ENCODE measurements around the gene MAP3K5.
"Not testable (repeated sequence)": the region's sequence is repeated elsewhere in the genome, so short reads cannot be mapped to it uniquely, and the experiment has no call there.

MAP3K5 gene

DNA sequence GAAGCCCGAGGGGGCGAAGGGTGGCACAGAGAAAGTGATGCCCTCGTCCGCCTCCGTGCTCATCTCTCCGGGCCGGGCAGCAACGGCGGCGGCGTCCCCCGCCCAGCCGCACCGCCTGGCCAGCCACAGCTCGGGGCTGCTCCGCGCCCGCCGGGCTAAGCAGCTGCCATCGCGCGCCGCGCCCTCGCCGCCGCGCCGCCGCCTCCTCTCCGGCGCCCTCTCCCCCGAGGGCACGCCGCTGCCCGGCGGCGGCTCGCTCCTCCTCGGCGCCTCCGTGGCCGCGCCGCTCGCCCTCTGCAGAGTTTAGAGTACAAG, 225 bp downstream of the MAP3K5 start:
- DNase-seq: no peak

DNA sequence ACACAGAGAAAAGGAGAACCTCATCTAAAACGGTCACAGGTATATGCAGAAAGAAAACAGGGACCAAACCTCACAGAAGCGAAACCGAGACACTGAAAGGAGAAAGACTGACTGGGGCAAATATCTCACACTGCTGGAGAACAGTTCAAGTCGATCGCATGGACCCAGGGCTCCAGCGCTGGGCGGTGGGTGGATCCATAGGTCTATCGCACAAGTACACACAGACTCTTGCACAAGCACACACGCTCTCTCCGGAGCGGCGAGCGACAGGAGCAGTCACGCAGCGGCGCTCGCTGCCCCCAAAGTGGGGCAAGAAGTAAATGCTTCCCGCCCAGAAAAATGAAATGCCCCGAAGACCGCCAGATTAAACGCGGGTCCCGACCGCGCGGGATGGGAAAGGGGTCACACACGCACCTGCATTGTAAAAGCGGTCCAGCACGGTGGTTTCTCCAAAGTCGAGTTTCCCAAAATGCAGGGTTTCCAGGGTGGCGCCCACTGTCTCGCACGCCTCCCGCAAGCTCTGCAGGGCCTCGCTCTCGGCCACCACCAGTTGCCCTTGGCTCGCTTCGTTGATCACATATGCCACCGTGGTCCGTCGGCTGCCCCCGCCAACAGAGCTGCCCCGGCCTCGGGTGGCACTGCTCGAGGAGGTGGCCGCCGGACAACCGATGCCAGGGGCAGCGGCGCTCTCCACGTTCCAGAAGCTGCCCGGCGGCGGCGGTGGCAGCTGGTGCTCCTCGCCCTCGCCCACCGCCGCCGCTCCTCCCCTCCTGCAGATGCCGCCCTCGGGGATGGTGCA, 782 bp downstream of the MAP3K5 start:
- peak; percentile 23 for DNase-seq

DNA sequence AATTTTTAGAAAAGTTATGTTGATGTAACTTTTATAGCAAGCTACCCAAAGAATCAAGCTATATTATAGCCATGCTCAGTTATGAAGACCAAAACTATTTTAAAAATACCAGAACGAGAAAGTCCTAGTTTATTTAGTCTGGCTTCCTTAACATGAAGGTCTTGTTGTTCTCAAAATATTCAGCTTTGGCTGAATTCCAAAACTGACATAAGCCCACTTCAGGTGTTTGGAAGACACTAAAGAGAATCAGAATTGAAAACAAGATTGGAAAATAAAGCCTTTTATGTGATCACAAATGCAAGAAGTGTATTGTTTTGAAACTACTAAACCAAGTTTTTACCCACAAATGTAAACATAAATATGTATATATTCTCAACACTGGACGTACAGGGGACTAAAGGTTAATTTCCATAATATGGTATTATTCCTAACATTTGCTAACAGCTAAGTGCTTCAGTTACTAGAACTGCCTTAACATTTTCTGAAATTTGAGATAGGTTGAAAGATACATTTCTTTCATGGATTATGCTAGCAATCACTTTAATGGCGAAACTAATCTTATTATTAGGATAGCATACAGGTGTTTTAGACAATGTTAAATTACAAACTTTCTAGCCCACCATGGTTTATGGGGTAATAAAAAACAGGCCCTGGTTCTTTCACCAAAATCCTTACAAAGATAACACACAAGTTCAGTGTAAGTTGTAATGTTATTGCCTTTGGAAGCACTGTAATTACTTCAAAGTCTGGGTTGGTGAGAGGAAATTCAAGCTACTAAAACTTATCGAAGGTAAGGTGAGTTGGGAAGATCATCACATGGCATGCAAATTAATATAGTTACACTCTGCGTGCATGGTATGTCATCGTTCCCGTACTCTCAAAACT, 1.6 kb downstream of the MAP3K5 start:
- no peak for DNase-seq

DNA sequence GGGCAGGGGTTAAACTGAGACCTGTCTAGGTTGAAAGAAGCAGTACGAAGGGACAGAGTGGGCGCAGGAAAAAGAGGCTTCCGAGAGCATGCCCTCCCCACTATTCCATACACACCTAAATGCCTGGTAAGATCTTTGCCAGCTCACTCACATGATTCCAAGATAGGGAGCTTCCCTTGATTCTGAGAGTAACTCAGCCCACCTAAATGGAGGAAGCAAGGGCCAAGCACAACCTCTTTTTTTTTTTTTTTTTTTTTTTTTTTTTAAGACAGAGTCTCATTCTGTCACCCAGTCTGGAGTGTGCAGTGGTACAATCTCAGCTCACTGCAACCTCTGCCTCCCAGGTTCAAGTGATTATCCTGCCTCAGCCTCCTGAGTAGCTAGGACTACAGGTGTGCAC, 2.8 kb downstream of the MAP3K5 start:
- not testable (repeated sequence) for DNase-seq

DNA sequence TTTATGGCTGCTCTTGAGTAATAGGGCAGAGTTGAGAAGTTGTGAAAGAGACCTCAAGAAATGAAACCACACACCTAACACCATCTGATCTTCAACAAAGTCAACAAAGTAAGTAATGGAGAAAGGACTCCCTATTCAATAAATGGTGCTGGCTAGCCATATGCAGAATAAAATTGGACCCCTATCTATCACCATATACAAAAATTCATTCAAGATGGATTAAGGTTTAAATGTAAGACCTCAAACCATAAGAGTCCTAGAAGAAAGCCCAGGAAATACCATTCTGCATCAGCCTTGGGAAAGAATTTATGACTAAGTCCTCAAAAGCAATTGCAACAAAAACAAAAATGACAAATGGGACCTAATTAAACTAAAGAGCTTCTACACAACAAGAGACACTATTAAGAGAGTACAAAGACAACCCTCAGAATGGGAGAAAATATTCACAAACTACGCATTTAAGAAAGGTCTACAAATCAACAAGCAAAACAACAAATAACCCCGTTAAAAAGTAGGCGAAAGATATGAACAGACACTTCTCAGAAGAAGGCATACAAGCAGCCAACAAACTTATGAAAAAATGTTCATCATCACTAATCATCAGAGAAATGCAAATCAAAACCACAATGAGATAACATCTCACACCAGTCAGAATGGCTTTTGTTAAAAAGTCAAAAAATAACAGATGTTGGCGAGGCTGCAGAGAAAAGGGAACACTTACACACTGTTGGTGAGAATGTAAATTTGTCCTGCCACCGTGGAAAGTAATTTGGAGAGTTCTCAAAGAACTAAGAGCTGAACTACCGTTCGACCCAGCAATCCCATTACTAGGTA, 4.0 kb downstream of the MAP3K5 start:
- DNase-seq: no peak

DNA sequence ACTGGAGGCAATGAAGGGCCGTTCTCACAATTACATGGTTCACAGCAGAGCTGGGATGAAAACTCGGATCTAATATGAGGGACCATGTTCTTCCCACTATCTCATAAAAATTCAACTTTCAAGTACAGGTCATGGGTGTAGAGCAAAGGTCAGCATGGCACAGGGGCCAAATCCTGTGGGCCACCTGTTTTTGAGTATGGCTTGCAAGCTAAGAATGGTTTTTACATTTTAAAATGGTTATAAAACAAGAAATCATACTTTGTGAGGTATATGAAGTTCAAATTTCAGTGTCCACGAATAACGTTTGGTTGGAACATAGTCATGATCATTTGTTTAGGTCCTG, 4.6 kb downstream of the MAP3K5 start:
- DNase-seq: no peak

DNA sequence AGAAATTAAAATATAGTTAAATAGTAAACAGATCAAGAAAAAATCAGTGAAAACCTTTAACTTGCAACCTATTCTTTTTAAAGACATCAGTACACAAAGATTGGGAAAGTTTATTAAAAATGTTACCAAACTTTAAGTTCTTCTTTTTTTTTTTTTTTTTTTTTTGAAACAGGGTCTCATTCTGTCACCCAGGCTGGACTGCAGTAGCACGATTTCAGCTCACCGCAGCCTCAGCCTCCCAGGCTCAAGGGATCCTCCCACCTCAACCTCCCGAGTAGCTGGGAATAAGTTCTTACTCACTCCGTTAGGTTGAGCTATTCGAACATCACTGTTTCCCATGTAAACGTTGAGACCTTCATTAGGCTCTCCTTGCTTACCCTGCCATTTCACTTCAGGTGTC, 5.6 kb downstream of the MAP3K5 start:
- no peak for DNase-seq

DNA sequence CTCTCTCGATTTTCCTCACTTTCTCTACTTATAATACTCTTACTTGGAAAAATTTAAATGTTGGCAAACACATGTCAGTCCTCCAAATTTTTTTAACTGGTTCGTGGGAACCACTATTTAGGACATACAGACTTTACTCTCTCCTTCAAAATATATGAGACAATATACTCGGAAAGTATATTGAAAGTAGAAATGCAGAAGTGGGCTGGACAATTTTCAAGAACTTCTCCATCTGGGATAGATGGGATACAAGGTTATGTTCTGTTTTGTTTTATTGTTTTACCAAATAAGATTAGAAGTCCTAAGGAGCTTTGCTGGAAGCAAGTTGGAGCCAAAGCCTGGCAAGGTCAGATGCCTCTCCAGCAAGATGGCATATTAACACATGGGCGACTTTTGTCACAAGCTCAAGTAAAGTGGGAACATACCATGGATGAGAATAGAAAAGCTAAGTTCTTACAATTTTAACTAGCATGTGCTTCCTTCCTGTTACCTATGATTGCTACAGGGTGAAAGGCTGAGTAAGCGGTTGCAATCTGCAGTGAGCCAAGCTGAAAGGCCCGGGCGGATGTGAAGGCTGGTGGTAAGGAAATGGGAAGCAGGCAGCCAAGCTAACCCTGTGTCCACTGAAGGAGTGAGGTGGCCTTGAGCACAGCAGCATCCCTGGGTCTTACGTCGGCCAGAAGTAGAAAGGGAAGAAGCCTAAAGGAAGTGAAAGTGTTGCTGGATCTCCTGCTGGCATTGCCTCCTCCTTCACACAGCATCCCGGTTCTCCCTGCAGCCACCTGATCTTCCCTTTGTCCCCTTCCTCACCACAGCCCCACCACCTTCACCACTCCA, 7.1 kb downstream of the MAP3K5 start:
- no peak for DNase-seq

DNA sequence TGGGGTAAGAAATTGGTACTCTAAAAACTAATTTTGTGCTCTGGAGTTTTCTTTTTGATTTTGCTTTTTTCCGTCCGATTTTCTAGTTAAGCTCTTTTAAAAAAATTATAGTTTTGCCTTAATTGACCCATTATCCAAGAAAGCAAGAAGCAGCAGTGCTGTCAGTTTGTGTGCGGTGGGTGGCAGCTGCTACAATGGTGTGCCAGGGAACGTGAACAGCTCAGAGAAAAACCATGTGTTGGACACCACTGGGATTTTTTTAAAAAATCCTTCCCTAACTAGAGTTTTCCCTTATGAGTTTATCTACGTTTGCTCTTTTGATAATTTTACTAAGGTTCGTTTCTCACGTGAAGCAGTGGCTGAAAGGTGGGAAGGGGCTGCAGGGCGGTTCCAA, 8.0 kb downstream of the MAP3K5 start:
- DNase-seq: no peak

DNA sequence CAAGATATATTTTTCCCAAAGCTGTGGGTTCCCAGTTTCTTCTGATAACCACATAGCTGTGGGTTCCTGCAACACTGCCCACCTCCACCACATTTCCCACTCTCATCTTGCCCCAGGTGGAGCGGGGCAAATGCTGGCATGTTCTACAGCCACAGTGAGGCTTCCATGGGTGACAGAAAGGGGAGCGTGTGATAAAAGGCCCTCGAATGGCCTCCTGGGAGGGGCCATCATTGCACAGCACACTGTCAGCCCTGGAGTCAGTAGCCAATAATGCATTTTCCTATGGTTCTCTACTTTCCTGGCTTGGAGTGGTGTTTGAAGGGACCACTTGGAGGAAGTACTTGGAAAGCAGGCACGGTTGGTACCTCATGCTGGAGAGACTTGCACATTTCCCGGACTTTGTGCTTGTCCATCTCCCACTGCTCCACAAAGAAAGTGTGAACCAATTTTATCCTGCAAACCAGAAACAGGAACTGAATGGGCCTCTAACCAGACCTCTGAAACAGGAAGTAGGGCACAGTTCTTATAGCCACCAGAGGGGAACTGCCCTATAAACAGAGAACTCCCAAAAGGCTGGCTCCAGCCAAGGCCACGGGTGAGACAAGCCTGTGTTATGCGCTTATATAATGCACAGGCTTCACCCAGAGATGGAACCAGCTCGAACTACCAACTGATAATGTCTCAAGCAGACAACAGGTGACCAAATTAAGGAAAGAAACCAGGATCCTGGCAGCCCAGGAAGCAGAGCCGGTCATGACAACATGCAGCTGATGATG, 8.6 kb downstream of the MAP3K5 start:
- DNase-seq: no peak

DNA sequence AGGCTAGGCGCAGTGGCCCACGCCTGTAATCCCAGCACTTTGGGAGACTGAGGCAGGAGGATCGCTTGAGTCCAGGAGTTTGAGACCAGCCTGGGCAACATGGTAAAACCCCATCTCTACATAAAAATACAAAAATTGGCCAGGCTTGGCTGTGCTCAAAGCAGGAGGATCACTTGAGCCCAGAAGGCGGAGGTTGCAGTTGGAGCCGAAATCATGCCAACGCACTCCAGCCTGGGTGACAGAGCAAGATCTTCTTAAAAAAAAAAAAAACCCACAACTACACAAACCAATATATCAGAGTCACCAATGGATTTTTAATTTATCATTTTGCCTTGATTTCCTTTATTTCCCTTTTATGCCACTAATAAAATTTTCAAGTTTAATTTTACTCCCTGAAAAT, 9.3 kb downstream of the MAP3K5 start:
- DNase-seq: no peak

DNA sequence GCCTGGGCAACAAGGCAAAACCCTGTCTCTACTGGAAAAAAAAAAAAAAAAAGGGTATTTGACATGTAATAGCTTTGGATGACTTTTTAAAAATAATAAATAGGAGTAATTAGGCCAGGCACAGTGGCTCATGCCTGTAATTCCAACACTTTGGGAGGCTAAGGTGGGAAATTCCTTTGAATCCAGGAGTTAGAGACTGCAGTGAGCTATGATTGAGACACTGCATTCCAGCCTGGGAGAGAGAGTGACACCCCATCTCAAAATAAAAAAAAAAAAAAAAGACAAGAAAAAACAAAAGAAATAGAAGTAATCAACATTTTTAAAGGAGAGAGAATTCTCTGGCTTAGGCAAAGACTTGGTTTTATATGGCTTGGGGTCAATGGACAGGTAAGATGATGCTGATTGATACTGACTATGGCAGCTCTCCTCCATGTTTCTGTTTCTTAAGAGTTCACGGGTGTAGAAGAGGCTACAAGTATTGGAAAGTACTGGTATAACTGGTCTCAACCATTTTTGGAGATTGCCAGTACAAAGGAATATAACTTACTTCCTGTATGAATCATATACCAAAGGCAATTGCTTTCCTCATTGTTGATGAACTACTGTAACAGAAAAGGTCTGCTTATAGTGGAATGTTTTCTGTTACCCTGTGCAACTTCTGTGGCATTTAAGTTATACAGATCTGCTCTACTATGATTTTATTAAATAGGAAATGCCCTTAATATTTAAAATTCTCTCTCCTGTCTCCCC, 10.1 kb downstream of the MAP3K5 start:
- no peak for DNase-seq

DNA sequence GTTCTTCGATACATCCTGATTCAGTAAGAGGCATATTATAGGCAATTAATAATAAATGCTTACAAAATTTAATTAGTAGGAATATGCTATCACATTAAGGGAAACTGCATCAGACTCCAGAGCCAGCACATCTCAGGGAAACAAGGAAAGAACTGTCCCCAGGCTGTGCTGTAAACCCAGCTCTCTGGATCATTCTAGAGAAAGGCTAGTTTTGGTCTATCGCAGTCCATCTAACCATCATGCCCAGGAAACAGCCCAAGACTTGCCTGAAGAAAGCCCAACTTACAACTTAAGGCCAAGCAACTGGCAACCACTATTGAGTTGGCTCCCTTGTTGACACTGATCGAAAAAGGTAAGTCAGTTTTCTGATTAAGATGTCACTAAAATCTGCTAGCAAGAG, 11.3 kb downstream of the MAP3K5 start:
- no peak for DNase-seq

DNA sequence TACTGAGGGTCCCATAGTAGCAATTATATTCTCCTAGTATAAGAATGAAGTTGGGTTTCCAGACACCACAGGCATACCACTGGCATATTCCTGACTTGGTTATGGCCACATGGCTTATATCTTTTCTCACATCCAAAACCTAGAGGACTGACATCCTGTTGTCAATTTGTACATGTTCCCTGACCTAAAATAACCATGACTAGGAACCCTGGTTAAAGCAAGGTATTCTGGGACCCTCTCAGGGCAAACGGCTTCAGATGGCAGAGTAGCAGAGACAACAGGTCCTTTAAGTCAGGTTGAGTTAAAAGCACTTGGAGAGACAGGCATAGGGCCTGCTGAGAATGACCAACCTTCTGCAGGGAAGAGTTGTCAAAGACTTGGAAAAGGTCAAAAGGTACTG, 12.6 kb downstream of the MAP3K5 start:
- no peak for DNase-seq

DNA sequence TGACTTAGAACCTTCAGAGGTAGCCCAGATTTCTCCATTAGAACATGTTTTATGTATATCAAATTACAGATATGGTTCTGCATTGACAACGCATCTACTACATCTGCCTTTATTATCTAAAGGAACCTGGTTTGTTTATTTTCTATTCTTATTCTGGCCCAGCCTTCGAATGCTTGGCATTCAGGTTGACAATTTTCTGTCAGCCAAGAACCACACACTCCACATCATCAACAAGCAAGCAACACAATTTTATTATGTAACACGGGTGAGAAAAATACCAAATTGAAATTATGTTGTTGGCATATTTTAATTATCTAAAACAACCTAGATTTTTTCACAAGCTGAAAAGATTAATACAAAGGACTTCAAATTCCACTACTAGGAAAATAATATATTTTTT, 14.6 kb downstream of the MAP3K5 start:
- no peak for DNase-seq

DNA sequence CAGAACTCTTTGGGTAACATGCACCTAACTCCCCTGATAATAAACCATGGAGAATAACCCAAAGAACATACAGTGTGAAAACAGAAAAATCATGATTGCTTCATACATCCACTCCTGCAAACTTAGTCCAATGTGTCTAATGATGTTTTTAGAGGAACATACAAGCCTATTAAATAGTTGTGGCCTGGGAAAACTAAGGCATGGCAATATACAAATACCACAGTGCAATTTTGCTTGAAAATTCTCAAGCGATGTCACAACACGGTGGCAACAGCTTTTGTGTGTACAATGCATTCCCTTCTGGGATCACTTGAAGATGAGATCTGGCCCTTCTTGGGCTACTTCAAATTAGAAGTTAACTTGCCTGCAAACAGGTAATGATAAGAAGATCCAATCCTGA, 16.7 kb downstream of the MAP3K5 start:
- no peak for DNase-seq

DNA sequence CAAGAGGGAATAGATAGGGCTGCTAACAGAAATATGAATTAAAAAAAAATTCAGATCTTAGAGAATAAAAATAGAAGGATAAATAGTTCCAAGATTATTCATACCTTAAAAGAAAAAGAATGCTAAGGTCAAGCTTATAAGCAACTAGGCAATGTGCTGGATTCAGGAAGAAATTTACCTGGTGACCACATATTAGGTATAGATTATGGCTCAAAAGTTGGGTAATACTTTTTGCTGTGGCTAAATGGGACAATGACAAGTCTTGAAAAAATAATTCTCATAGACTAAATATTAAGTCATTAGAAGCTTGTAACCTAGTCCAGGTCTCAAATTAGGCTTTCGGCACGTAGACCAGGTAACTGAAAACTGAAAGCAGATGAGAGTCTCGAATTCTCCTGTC, 17.2 kb downstream of the MAP3K5 start:
- no peak for DNase-seq

DNA sequence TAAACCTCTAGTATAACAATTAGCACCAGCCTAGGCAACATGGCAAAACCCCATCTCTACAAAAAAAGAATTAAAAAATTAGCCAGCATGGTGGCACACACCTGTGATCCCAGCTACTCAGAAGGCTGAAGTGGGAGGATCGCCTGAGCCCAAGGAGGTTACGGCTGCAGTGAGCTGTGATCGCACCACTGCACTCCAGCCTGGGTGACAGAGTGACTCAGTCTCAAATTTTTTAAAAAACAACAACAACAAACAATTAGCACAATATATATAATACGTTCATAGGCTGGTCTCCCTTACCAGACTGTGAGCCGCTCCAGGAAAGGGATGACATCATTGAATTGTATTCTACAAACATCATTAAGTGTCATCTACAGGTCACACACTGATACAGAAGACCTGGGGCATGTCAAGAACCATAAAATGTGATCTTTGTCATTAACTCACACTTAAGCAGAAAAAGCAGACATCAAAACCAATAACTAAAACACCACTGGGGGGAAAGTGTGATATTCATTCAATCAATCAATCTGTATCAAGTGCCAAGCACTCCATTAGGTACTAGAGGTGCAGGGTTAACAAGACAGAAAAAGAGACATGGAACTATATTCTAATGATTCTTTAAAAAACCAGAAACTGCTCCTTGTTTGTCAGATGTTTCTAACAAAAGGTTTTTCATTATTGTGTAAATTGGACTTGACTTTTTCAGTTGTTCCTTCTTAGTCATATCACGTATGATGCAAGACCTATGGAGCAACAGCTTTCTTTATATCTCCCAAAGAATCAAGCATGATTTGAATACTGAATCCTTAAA, 17.8 kb downstream of the MAP3K5 start:
- DNase-seq: no peak

DNA sequence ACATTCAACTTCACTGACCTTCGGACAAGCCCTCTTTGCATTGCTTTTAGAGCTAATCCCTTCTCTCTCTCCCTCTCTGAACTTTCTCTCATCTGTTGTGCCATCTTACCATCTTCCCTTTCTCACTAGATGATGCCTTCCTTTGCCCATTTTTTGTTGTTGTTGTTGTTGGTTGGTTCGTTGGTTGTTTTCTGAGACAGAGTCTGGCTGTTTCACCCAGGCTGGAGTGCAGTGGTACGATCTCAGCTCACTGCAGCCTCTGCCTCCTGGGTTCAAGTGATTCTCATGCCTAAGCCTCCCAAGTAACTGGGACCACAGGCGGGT, 18.8 kb downstream of the MAP3K5 start:
- DNase-seq: no peak

DNA sequence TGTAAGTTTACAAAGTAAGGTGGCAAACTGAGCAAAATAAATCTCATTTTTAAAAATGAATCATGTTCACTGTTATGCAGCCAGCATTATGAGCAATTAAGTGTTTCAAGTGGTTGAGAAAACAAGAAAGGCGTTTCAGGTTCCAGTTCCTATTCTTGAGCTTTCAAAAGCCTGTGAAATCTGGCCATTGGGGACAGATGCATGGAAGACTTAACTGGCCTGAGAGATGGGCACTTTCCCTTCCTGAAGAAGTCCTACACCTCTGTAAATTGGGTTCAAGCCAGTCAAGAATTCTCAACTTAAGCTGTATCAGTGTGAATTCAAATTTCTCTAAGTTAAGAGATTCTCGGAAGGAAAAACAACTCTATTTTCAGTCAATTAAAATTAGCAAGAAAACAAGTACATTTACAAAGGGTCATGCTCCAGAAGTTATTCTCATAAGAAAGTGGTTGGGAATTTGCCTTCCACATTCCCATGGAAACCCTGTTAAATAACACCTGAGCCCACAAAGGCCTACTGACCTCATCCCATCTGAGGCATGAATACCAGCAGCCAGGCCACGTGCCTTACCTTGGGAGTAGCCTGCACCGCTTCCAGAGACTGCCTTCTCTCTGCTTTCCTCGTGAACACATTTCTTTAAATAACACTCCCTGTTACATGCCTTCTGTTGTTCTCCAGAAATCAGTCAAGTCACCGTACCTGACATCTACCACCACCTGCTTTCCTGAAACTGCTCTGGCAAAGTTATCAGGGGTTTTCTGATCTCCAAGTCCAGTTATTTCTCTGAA, 19.4 kb downstream of the MAP3K5 start:
- peak; percentile 26 for DNase-seq
